ENCODE results near the gene GPR4.

Gene GPR4

DNA sequence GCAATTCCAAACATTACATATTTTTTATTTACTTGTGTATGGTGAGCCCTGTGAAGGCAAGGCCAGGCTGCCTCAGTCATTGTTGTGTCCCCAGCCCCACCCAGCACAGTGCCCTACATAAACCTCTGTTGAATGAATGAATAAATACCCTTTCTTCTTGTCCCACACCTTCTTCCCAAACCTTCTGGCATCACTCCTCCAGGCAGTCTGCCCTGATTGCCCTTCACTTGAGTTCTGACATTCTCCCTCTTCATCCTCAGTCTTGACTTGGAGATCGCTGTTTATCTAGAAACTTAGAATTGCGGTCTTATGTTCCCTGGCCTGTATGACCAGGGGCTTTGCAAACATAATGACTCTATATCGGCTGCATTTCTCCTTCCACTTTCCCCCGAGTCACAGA, 12.2 kb downstream of the GPR4 start:
- DNase-seq (ENCODE audit: low read depth): no peak

GRCh38 chr19:45587873-45588272, 14.1 kb downstream of the GPR4 start:
- DNase-seq (ENCODE audit: low read depth): no peak

- DNase-seq (ENCODE audit: low read depth): no peak
Observed at GRCh38 chr19:45585158-45585577, 16.8 kb downstream of the GPR4 start.

DNA sequence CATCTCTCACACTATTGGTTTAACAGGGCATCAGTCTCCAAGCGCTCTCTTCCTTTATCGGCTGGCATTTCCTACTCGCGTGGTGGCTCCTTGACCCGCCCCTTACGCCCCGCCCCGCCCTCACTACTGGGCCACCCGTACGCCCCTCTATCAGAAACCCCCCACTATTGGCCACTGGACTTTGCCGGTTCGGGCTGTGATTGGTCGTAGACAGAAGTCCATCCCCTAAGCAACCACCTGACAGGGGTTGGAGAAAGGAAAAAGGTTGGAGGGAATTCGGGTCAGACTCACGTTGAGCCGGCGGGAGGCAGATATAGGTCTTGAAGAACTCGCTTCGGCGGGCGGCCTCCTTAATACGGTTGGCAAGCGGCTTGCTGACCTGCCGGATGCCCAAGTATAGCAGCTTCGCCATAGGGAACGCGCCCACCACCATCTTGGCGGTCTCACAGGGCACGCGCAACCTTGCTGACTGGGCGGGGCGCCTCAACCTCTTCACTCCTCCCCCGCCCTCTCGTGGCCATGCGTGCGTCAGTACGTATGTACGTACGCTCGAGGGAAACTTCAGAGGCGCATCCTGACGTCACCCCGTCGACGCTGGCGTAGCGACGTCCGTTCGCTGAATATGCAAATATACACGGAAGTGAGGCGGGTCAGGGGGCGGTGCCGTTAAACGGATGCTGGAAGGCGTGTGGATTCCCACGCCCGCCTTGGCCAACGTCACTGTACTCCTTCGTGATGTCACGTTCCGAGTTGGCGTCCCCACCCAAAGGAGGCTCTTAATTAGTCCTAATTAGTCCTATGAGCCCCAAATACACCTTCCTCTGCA, 17.5 kb downstream of the GPR4 start, which contains the start of gene OPA3:
TSS of gene OPA3 (minus strand) at position 471 of the 826 bp plus-strand sequence. CDS start at position 433, 38 bp downstream.
- DNase-seq (ENCODE audit: low read depth): peak; percentile 98

DNA sequence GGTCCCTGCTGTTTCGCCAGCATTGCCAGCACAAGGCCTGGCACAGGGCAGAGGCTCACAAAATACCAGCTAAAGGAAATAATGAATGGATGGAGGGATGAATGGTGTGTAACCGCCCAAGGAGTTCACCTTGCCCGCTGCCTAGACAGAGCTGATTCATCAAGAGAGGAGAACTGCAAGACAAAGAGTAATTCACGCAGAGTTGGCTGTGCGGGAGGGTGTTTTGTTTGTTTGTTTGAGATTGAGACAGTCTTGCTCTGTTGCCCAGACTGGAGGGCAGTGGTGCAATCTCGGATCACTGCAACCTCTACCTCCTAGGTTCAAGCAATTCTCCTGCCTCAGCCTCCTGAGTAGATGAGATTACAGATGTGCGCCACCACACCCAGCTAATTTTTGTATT, 20.4 kb downstream of the GPR4 start:
- no peak for DNase-seq (ENCODE audit: low read depth)

DNA sequence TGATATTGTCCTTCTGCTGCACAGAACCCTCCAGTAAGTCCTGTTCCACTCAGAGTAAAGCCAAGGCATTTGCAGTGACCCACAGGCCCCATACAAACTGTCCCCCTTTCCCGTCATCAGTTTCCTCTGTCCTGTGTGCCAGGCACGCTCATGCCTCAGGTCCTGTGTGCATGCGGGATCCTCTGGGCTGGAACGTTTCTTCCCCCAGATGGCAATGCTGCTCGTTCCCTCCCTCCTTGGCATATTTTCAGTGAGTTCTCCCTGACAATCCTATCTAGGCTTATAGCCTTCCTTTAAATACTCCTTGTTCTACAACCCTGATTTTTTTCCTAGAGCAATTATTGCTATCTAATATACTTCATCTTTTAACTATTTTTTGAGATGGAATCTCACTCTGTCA, 23.2 kb downstream of the GPR4 start:
- DNase-seq (ENCODE audit: low read depth): no peak

DNA sequence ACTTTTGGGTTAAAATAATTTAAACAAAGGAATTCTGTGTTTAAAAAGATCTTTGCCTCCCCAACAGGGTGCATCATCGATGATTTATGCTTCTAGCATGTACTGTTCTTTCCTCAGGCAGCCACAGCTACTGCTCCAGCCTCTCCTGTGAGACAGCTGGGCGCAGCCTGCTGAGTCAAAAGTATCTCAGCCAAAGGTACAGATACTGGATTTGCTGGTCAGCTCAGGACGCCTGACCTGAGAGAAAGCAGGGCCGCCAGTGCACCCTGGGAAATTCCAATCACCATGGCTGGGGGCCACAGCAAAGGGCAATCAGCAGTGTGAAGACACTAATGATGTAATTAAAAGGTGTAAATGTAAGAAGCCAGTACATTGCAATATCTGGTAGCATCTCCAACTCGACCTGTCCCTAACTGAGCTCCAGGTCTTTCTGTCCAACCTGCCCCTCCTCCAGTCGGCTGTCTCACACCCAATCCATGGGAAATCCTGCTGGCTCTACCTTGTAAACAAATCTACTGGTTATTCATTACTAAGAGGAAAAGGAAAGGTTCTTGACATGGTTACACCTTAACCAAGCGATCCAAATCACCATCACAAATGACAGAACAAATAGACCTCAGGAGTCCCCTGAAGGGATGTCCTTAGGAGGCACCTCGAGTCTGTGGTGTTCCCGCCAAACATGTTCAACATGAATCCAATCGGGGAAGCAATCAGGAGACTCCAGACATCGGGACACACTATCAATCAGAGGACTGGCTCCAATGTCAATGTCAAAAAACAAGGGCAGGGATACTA, 24.7 kb downstream of the GPR4 start:
- DNase-seq (ENCODE audit: low read depth): no peak

GRCh38 chr19:45576682-45577081, 25.3 kb downstream of the GPR4 start:
- DNase-seq (ENCODE audit: low read depth): no peak

GRCh38 chr19:45575216-45575615, 26.8 kb downstream of the GPR4 start:
- no peak for DNase-seq (ENCODE audit: low read depth)

DNA sequence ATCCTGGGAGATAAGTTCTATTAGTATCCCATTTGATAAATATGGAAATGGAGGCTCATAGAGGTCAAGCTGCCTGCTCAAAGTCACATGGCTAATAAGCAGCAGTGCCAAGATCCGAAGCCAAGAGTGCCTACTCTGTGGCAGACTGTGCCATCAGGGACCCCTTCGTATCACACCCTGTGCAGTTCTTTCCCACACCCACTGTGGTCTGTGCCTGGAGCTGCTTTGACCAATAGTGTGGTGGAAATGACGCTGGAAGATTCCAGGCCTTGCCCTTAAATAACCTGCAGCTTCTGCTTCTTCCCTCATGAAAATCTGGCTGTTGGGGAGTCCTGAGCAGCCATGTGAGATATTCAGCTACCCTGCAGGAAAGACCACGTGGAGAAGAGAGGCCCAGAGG, 27.5 kb downstream of the GPR4 start:
- DNase-seq (ENCODE audit: low read depth): no peak

DNA sequence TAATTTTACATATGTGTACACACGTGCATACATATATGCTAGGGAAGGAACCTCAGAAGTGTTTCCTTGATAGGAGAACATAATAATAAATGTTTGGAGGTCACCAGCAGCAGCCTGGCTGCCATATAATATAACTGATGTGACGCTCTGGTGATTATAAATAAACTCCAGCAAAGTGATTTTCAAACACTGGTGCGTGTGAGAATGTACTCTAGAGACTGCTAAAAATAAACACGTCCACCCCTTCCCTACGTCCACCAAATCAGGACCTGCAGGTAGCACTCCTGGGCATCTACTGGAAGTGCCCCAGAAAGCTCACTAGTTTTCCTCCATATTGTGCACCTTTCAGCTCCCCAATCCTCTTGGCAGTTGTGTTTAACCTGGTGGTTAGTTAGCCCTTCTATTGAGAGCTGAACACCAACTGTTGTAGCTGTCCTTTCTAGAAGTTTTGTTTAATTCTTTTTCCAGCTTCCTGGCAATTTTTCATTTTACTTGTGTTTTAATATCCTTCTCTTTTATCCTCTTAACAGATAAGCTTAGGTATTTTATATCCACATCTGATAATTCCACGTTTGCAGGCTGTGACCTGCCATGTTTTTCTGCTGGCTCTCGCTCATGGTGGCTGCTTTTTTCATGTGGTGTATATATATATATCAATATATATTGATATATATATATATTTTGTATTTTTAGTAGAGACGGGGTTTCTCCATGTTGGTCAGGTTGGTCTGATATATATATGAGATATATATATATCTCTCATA, 30.4 kb downstream of the GPR4 start:
- no peak for DNase-seq (ENCODE audit: low read depth)

GRCh38 chr19:45569619-45570421, 32.2 kb downstream of the GPR4 start:
- DNase-seq (ENCODE audit: low read depth): peak; percentile 33

DNA sequence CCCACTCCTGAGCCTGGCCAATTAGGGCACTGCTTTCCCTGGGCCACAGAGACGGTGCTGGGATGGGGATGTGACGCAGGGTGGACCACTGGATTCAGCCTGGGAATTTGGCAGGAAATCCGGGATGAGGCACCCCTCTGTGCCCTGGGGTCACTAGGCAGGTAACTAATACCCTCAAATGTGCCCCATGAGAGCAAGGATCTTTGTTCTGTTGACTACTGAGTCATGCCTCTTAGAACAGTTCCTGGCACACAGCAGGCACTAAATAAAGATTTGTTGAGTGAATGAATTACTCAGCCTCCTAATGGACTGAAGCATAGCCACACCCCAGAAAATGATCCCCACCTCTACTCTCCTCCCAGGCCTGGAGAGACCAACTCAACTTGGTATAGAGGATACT, 33.3 kb downstream of the GPR4 start:
- DNase-seq (ENCODE audit: low read depth): no peak

GRCh38 chr19:45567609-45568008, 34.4 kb downstream of the GPR4 start:
- DNase-seq (ENCODE audit: low read depth): no peak

DNA sequence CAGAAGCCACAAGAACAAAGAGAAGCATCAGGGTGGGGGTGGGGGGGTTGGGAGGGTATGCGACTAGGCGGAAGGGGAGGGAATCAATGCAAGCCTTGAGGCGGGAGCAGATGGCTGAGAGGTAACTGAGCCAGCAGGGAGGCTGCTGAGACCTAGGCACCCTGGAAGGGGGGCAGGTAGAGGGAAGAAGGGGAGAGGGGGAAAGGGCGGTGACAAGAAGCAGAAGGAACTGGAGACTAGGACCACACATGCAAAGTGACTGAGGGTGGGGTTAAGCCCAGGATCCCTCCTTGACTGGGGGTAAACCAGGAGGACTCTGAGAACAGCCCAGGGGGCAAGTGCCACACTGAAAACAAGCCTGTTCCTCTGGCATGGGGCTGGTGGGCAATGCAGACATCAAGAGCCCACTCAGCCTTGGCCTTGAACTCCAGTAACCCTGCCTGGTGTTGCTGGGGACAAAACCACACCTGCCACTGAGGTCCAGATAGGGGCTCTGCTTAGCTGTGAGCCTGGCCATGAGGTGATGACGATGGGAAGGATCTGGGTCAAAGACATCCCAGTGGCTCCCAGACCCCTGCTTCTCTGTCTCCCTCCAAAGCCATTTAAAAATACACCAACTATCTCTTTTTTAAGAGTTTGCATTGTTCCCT, 37.8 kb downstream of the GPR4 start:
- no peak for DNase-seq (ENCODE audit: low read depth)

DNA sequence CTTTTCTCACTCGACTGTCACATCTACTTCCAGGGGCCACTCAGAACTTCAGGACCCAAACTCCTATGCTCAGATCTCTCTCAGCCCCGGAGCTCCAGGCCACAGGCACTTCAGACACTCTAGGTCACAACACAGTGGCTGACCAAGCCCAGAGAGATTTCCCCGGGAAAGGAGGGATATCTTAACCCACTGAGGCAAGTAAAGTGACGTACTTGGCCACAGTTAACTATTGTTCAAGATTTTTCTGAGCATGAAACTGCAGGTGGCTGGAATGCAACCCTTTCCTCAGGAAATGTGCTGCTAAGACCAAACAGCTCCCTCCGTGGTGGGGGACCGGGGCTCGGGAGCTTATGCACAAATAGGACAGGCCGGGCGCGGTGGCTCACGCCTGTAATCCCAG, 41.3 kb downstream of the GPR4 start:
- DNase-seq (ENCODE audit: low read depth): no peak

DNA sequence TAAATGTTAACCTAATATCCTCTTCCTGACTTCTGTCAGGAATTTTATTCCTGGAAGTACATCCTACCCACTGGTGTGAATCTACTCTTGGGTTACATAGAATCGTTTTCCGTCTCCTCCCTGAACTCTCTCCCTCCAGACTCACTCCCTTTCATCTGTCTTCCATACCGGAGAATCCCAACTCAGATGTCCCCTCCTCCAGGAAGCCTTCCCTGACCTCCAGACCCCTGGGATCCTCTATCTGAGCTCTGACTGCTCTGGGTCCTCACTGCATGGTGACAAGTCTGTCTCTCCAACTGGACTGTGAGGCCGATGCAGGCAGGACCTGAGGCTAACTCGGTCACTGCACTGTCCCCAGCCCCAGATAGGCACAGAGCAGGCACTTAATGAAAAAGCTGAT, 42.0 kb downstream of the GPR4 start:
- DNase-seq (ENCODE audit: low read depth): no peak

DNA sequence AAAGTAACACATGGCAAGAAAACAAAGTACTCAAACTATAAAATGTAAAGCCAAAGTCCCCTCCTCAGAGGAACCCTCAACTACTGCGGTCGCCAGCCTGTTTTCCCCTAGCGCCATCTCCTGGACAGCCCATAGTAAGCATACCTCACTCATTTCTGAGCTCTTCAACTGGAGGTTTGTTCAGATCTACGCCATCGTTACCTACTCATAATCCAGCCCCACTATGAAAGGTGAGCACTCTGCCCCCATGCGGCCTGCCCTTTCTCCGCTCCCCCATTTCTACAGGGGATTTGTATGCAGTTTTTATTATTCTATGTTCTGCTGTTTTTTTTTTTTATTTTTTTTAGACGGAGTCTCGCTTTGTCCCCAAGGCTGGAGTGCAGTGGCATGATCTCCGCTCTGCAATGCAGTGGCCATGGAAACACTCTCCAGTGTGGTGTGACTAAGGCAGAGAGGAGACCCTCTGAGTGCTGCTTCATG, 43.6 kb downstream of the GPR4 start:
- peak; percentile 49 for DNase-seq (ENCODE audit: low read depth)

- DNase-seq (ENCODE audit: low read depth): no peak
Observed at GRCh38 chr19:45556835-45557234, 45.2 kb downstream of the GPR4 start.

GRCh38 chr19:45554481-45554880, 47.5 kb downstream of the GPR4 start:
- no peak for DNase-seq (ENCODE audit: low read depth)

- DNase-seq (ENCODE audit: low read depth): no peak
Observed at GRCh38 chr19:45553464-45553863, 48.5 kb downstream of the GPR4 start.

Measured in activated T-cell treated with anti-CD3 and anti-CD28 coated beads for 24 hours (primary cell).